GM12874 (cell line): Measurements from ENCODE around the gene KCNJ16.

ENCODE experiments used
- CTCF ChIP-seq: IDR thresholded peaks from 2 replicates; pipeline ENCODE4 v1.5.1; 2011; ENCODE audit warnings: low read depth, mild to moderate bottlenecking, control low read depth, low read length, moderate library complexity; ENCODE audit not compliant: insufficient read depth

KCNJ16 gene

DNA sequence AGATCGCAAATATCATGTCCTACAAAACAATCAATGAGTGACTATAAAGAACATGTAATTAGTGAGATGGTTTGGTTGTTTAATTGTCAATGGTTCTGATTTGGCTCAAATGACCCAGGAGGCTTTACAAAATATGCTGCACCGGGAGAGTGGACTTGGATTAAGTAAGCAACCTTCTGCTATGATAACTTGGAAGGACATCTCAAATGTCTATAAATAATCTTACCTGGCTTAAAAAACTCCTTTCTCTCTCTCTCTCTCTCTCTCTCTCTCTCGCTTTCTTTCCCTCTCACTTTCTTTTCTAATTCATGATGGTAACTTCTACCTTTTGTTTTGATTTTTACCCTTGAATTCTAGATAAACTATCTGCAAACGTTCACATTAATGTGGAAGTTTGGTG lies 108.5 kb downstream of the KCNJ16 start:
- TF ChIP-seq CTCF, result no peak

DNA sequence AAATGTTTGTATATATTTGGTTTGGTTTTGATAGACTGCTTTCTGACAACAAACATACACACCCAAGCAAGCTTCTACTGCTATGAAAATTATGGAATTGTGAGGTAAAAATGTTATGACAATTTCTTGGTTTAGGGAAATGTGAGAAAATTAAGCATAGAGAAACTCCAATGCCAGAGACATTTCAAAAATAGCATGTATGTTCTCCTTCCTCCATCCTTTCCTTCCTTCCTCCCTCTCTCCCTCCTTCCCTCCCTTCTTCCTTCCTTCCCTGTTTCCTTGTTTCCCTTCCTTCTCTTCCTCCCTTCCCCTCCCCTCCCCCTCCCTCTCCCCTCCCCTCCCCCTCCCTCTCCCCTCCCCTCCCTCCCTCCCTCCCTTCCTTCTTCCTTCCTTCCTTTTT lies 109.2 kb downstream of the KCNJ16 start:
- no peak for TF ChIP-seq CTCF

DNA sequence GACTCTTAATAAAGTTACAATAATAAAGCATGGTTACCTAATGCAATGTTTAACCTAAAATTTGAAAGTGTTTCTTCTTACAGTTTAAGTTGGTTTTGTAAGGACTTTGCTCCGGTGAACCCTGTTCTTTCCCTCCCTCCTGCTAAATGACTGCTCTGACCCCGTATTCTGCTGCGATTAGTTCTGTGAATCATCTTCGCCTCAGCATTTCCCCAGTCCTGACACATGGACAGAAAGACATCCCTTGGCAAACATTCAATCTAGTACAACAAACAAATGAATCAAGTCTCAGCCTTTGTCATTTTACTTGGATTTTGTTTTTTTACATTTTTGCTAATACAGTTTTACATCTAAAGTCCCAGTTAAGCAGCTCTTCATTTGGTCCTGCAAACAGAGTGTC lies 109.7 kb downstream of the KCNJ16 start:
- no peak for TF ChIP-seq CTCF
